ENCODE results near the gene HDAC9. TPM values are rescaled to one million over a fixed set of nuclear protein-coding genes. Genes with fewer than 3 reads are reported as not detected.
"Not testable (repeated sequence)": the region's sequence is repeated elsewhere in the genome, so short reads cannot be mapped to it uniquely, and the experiment has no call there.

Gene HDAC9
- total and polyA plus RNA-seq, 2 experiments from 2014 or later: 32.7 to 101 TPM

- DNase-seq (ENCODE audit: low read depth in 1 of 2, low spot score in 1 of 2): peak in 1 of 2 donors; percentile 42
- TF ChIP-seq CTCF (IDR thresholded peaks at IDR 0.05; ENCODE audit: low read depth, low read length): no peak
- Histone ChIP-seq H3K36me3 (no peaks in the 10 kb centered on the region), H3K4me1 (ENCODE audit: low read depth) (no peaks in the 10 kb centered on the region), H3K27me3 (no peaks in the 10 kb centered on the region), H3K27ac (no peak overlapping the region), H3K9me3 (ENCODE audit: low read depth) (no peaks in the 10 kb centered on the region), H3K4me3 (no peak overlapping the region)
These were observed 524.5 kb downstream of the HDAC9 start for GRCh38 chr7:19020062-19020461.

GRCh38 chr7:19020711-19021110 lies 525.2 kb downstream of the HDAC9 start:
- H3K4me3 ChIP-seq: no peak overlapping the region
- no peak overlapping the region for H3K27ac ChIP-seq
- H3K9me3 ChIP-seq (ENCODE audit: low read depth): no peaks in the 10 kb centered on the region
- no peak for TF ChIP-seq CTCF (IDR thresholded peaks at IDR 0.05; ENCODE audit: low read depth, low read length)
- DNase-seq (ENCODE audit: low read depth in 1 of 2, low spot score in 1 of 2): no peak
- no peaks in the 10 kb centered on the region for H3K36me3 ChIP-seq
- H3K27me3 ChIP-seq: no peaks in the 10 kb centered on the region
- H3K4me1 ChIP-seq (ENCODE audit: low read depth): no peaks in the 10 kb centered on the region

- Histone ChIP-seq H3K27ac (no peak overlapping the region), H3K4me3 (no peak overlapping the region), H3K4me1 (ENCODE audit: low read depth) (no peaks in the 10 kb centered on the region), H3K36me3 (no peaks in the 10 kb centered on the region), H3K27me3 (no peaks in the 10 kb centered on the region), H3K9me3 (ENCODE audit: low read depth) (no peaks in the 10 kb centered on the region)
- no peak for TF ChIP-seq CTCF (IDR thresholded peaks at IDR 0.05; ENCODE audit: low read depth, low read length)
- no peak for DNase-seq (ENCODE audit: low read depth in 1 of 2, low spot score in 1 of 2)
These were observed 527.9 kb downstream of the HDAC9 start for GRCh38 chr7:19023477-19023876.

- Histone ChIP-seq H3K4me3 (no peak overlapping the region), H3K27ac (no peak overlapping the region), H3K4me1 (ENCODE audit: low read depth) (no peaks in the 10 kb centered on the region), H3K9me3 (ENCODE audit: low read depth) (no peaks in the 10 kb centered on the region), H3K36me3 (no peaks in the 10 kb centered on the region), H3K27me3 (no peaks in the 10 kb centered on the region)
- TF ChIP-seq CTCF (IDR thresholded peaks at IDR 0.05; ENCODE audit: low read depth, low read length): no peak
- peak in 1 of 2 donors; percentile 89 for DNase-seq (ENCODE audit: low read depth in 1 of 2, low spot score in 1 of 2)
These were observed 528.7 kb downstream of the HDAC9 start for GRCh38 chr7:19024261-19024660.

DNA sequence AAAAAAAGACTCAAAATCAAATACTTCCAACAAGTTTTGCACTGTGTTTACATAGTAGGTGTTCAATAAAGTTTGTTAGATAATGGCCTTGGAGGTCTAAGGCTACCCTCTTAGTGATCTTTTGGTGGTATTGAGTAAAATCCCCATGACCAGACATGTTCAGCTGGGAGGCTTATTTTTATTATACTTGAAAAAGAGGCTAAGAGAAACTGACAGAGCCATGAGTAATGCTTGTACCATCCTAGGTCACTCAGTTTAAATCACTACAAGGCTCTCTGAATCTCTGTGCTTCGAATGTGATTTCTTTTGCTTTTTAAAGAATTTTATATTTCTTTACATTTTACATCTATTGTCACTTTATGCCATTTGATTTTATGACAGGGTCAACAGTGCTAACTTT lies 531.3 kb downstream of the HDAC9 start:
- TF ChIP-seq CTCF (IDR thresholded peaks at IDR 0.05; ENCODE audit: low read depth, low read length): no peak
- Histone ChIP-seq H3K9me3 (ENCODE audit: low read depth) (no peaks in the 10 kb centered on the region), H3K36me3 (no peaks in the 10 kb centered on the region), H3K4me3 (no peak overlapping the region), H3K27ac (no peak overlapping the region), H3K4me1 (ENCODE audit: low read depth) (no peaks in the 10 kb centered on the region), H3K27me3 (no peaks in the 10 kb centered on the region)
- no peak for DNase-seq (ENCODE audit: low read depth in 1 of 2, low spot score in 1 of 2)

GRCh38 chr7:19030281-19030680 lies 534.7 kb downstream of the HDAC9 start:
- Histone ChIP-seq H3K27ac (no peak overlapping the region), H3K4me3 (no peak overlapping the region), H3K9me3 (ENCODE audit: low read depth) (no peaks in the 10 kb centered on the region), H3K36me3 (no peaks in the 10 kb centered on the region), H3K4me1 (ENCODE audit: low read depth) (no peaks in the 10 kb centered on the region), H3K27me3 (no peaks in the 10 kb centered on the region)
- TF ChIP-seq CTCF (IDR thresholded peaks at IDR 0.05; ENCODE audit: low read depth, low read length): no peak
- no peak for DNase-seq (ENCODE audit: low read depth in 1 of 2, low spot score in 1 of 2)

- not testable (repeated sequence) for H3K27me3 ChIP-seq; H3K36me3 ChIP-seq; H3K27ac ChIP-seq; H3K4me3 ChIP-seq; H3K4me1 ChIP-seq (ENCODE audit: low read depth); DNase-seq (ENCODE audit: low read depth in 1 of 2, low spot score in 1 of 2); H3K9me3 ChIP-seq (ENCODE audit: low read depth)
These were observed 537.4 kb downstream of the HDAC9 start for GRCh38 chr7:19032942-19033341.
